A673 (cell line): ENCODE results near the gene TCP11. TPM values are rescaled to one million over a fixed set of nuclear protein-coding genes. Genes with fewer than 3 reads are reported as not detected.
"Not testable (repeated sequence)": the region's sequence is repeated elsewhere in the genome, so short reads cannot be mapped to it uniquely, and the experiment has no call there.

Source experiments
- BruUV-seq: library from RNA; stranded (reverse); fragments of 400-500 nt; replicated peaks from 2 replicates; lab custom pipeline; 2021; lab: Mats Ljungman, UMichigan
- CTCF ChIA-PET: fragments of 300-600 bp; sonication (Branson Sonifier 250); formaldehyde crosslinking; loops from one replicate; lab custom pipeline; 2022; ENCODE audit warnings: antibody characterized with exemption; lab: Charles Lee
- POLR2A ChIA-PET: fragments of 300-600 bp; sonication (Branson Sonifier 250); formaldehyde crosslinking; loops from one replicate; lab custom pipeline; 2022; ENCODE audit warnings: antibody characterized with exemption; ENCODE audit not compliant: low non-redundant PET; lab: Charles Lee
- DNase-seq: peaks from one replicate; pipeline ENCODE4 v3.0.0-alpha.2; 2015; ENCODE audit warnings: low spot score
- H3K27ac ChIP-seq: fragments of 200-600 bp; sonication (generic); 2 replicates; pipeline ENCODE4 v1.5.1; 2016; ENCODE audit warnings: mixed run types, low read depth, mild to moderate bottlenecking, mixed read lengths, antibody characterized with exemption, low read length; ENCODE audit not compliant: poor library complexity, severe bottlenecking
- H3K27me3 ChIP-seq: fragments of 200-600 bp; sonication (generic); replicated peaks from 2 replicates; pipeline ENCODE4 v1.6.1; 2017; ENCODE audit warnings: mixed run types, low read depth, mild to moderate bottlenecking, mixed read lengths, antibody characterized with exemption, low read length; ENCODE audit not compliant: insufficient read depth, poor library complexity
- H3K36me3 ChIP-seq: fragments of 200-600 bp; sonication (generic); 2 replicates; pipeline ENCODE4 v1.6.1; 2016; ENCODE audit warnings: mixed run types, mild to moderate bottlenecking, mixed read lengths, antibody characterized with exemption, low read length; ENCODE audit not compliant: insufficient read depth, poor library complexity, severe bottlenecking
- H3K4me1 ChIP-seq: fragments of 200-600 bp; sonication (generic); 2 replicates; pipeline ENCODE4 v1.6.1; 2017; ENCODE audit warnings: mixed run types, mild to moderate bottlenecking, mixed read lengths, antibody characterized with exemption, low read length; ENCODE audit not compliant: insufficient read depth, poor library complexity, severe bottlenecking
- H3K4me3 ChIP-seq: fragments of 200-600 bp; sonication (generic); 2 replicates; pipeline ENCODE4 v1.5.1; 2016; ENCODE audit warnings: low read depth, mixed run types, mild to moderate bottlenecking, mixed read lengths, low read length; ENCODE audit not compliant: poor library complexity, severe bottlenecking
- H3K9me3 ChIP-seq: fragments of 200-600 bp; sonication (generic); 2 replicates; pipeline ENCODE4 v1.6.1; 2016; ENCODE audit warnings: mixed run types, low read depth, mild to moderate bottlenecking, mixed read lengths, antibody characterized with exemption, low read length; ENCODE audit not compliant: poor library complexity, severe bottlenecking
- EZH2 ChIP-seq: fragments of 200-600 bp; sonication (generic); IDR thresholded peaks from 2 replicates; pipeline ENCODE4 v1.6.1; 2017; ENCODE audit warnings: borderline replicate concordance, low read depth, mild to moderate bottlenecking, mixed read lengths, antibody characterized with exemption, low read length; ENCODE audit not compliant: poor library complexity, severe bottlenecking
- intact Hi-C: fragments of 100-400 bp; cut with micrococcal nuclease; formaldehyde crosslinking; loops from one replicate; pipeline ENCODE4 v1.10.0; 2022; ENCODE audit not compliant: unreplicated experiment
- total RNA-seq: library from RNA; stranded (reverse); gene quantifications from 2 replicates; pipeline ENCODE4 v1.2.3, GENCODE V29; 2021
- TF ChIP-seq, protein P1 (sequence below): fragments of 300-800, 200-600 bp; sonication (generic); conservative IDR thresholded peaks from 2 replicates; pipeline ENCODE4 v1.5.1; 2017; ENCODE audit warnings: low read depth, mild to moderate bottlenecking, antibody characterized with exemption, low read length, moderate library complexity, mixed read lengths

TCP11 gene
- total RNA-seq, 1 experiment from 2014 or later, result not detected

GRCh38 chr6:35108309-35108885, 32.7 kb downstream of the TCP11 start:
- no peaks in the 10 kb centered on the region for H3K36me3 ChIP-seq
- TF ChIP-seq, protein P1, sequence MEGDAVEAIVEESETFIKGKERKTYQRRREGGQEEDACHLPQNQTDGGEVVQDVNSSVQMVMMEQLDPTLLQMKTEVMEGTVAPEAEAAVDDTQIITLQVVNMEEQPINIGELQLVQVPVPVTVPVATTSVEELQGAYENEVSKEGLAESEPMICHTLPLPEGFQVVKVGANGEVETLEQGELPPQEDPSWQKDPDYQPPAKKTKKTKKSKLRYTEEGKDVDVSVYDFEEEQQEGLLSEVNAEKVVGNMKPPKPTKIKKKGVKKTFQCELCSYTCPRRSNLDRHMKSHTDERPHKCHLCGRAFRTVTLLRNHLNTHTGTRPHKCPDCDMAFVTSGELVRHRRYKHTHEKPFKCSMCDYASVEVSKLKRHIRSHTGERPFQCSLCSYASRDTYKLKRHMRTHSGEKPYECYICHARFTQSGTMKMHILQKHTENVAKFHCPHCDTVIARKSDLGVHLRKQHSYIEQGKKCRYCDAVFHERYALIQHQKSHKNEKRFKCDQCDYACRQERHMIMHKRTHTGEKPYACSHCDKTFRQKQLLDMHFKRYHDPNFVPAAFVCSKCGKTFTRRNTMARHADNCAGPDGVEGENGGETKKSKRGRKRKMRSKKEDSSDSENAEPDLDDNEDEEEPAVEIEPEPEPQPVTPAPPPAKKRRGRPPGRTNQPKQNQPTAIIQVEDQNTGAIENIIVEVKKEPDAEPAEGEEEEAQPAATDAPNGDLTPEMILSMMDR, result no peak
- no peak for TF ChIP-seq EZH2
- DNase-seq, result no peak
- POLR2A ChIA-PET, result no interaction called here
- CTCF ChIA-PET, result no interaction called here
- BruUV-seq, result no TSS peak
- H3K27me3 ChIP-seq, result no peaks in the 10 kb centered on the region
- H3K9me3 ChIP-seq, result no peaks in the 10 kb centered on the region
- intact Hi-C loops, result no loop called here
- H3K27ac ChIP-seq, result no peak overlapping the region
- no peaks in the 10 kb centered on the region for H3K4me1 ChIP-seq
- no peak overlapping the region for H3K4me3 ChIP-seq

DNA sequence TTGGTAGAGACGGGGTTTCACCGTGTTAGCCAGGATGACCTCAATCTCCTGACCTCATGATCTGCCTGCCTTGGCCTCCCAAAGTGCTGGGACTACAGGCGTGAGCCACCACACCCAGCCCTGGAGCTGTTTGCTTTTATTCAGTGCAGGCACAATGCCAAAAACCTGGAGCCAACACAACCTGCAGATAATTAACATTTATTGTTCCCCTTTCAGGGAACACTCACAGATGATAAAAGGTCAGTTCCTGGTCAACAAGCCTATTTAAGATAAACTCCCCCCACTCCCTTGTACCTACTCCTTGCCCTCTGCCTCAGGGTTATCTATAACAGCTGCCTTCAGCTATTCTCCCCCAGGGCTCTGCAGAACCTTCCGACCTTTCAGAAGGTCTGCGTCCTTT, 33.4 kb downstream of the TCP11 start:
- BruUV-seq, H3K36me3 ChIP-seq, DNase-seq, H3K27ac ChIP-seq, CTCF ChIA-PET, intact Hi-C loops, POLR2A ChIA-PET, H3K27me3 ChIP-seq, H3K4me3 ChIP-seq, H3K9me3 ChIP-seq, H3K4me1 ChIP-seq: not testable (repeated sequence)

GRCh38 chr6:35107208-35107607, 33.9 kb downstream of the TCP11 start:
- H3K36me3 ChIP-seq, intact Hi-C loops, POLR2A ChIA-PET, H3K27me3 ChIP-seq, BruUV-seq, DNase-seq, H3K9me3 ChIP-seq, H3K4me3 ChIP-seq, H3K4me1 ChIP-seq, CTCF ChIA-PET, H3K27ac ChIP-seq: not testable (repeated sequence)

DNA sequence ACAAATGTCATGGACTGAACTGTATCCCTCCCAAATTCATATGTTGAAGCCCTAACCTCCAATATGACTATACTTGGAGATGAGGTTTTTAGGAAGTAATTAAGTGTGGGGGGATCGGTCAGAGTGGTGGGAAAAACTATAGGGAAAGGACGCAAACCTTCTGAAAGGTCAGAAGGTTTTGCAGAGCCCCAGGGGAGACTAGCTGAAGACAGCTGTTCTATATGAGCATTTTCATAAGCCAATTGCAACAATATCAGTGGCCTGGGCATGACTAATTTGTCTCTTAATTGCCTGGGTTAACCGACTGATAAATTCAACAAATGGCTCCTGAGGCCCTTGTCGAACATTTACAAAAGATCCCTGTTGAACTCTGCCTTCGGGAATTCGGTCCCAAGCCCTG, 35.1 kb downstream of the TCP11 start:
- BruUV-seq, H3K36me3 ChIP-seq, H3K27me3 ChIP-seq, DNase-seq, H3K4me3 ChIP-seq, intact Hi-C loops, POLR2A ChIA-PET, H3K9me3 ChIP-seq, CTCF ChIA-PET, H3K4me1 ChIP-seq, H3K27ac ChIP-seq: not testable (repeated sequence)

- no peaks in the 10 kb centered on the region for H3K36me3 ChIP-seq
- POLR2A ChIA-PET, result no interaction called here
- no peaks in the 10 kb centered on the region for H3K9me3 ChIP-seq
- no TSS peak for BruUV-seq
- no peaks in the 10 kb centered on the region for H3K4me1 ChIP-seq
- no peak for DNase-seq
- H3K27me3 ChIP-seq, result no peaks in the 10 kb centered on the region
- intact Hi-C loops, result no loop called here
- TF ChIP-seq EZH2, result no peak
- TF ChIP-seq, protein P1, result no peak
- CTCF ChIA-PET, result no interaction called here
- H3K4me3 ChIP-seq, result no peak overlapping the region
- no peak overlapping the region for H3K27ac ChIP-seq
These were observed 36.1 kb downstream of the TCP11 start for GRCh38 chr6:35105078-35105477.
